IPS-11a (cell line): ENCODE results near the gene DCLK1.

Source experiments
- H3K4me3 ChIP-seq: one replicate; pipeline ENCODE4 v1.5.1; 2013; ENCODE audit warnings: low read depth, low read length, control low read depth

Gene DCLK1

GRCh38 chr13:35909837-35910540 lies 221.2 kb downstream of the DCLK1 start:
- H3K4me3 ChIP-seq = no peak overlapping the region

- no peak overlapping the region for H3K4me3 ChIP-seq
Observed at GRCh38 chr13:35909091-35909490, 222.1 kb downstream of the DCLK1 start.

- H3K4me3 ChIP-seq = no peak overlapping the region
Observed at GRCh38 chr13:35908226-35908625, 223.0 kb downstream of the DCLK1 start.

- H3K4me3 ChIP-seq = no peak overlapping the region
Observed at GRCh38 chr13:35906636-35907035, 224.5 kb downstream of the DCLK1 start.

- H3K4me3 ChIP-seq = no peak overlapping the region
Observed at GRCh38 chr13:35903075-35903474, 228.1 kb downstream of the DCLK1 start.

- no peak overlapping the region for H3K4me3 ChIP-seq
Observed at GRCh38 chr13:35898041-35898440, 233.1 kb downstream of the DCLK1 start.

- no peak overlapping the region for H3K4me3 ChIP-seq
Observed at GRCh38 chr13:35894636-35895035, 236.5 kb downstream of the DCLK1 start.

- no peak overlapping the region for H3K4me3 ChIP-seq
Observed at GRCh38 chr13:35892837-35893814, 238.1 kb downstream of the DCLK1 start.

GRCh38 chr13:35891507-35892441 lies 239.4 kb downstream of the DCLK1 start:
- H3K4me3 ChIP-seq = no peak overlapping the region

- H3K4me3 ChIP-seq = no peak overlapping the region
Observed at GRCh38 chr13:35889560-35889959, 241.6 kb downstream of the DCLK1 start.

GRCh38 chr13:35888981-35889380 lies 242.2 kb downstream of the DCLK1 start:
- H3K4me3 ChIP-seq = no peak overlapping the region

- H3K4me3 ChIP-seq = no peak overlapping the region
Observed at GRCh38 chr13:35888457-35888883, 242.7 kb downstream of the DCLK1 start.

GRCh38 chr13:35887115-35887666 lies 244.0 kb downstream of the DCLK1 start:
- H3K4me3 ChIP-seq = no peak overlapping the region

- no peak overlapping the region for H3K4me3 ChIP-seq
Observed at GRCh38 chr13:35886332-35887114, 244.7 kb downstream of the DCLK1 start.

GRCh38 chr13:35884211-35884760 lies 246.9 kb downstream of the DCLK1 start:
- H3K4me3 ChIP-seq = no peak overlapping the region

- H3K4me3 ChIP-seq = no peak overlapping the region
Observed at GRCh38 chr13:35882722-35883497, 248.3 kb downstream of the DCLK1 start.

GRCh38 chr13:35881360-35881759 lies 249.8 kb downstream of the DCLK1 start:
- H3K4me3 ChIP-seq = no peak overlapping the region

GRCh38 chr13:35879111-35879510 lies 252.1 kb downstream of the DCLK1 start:
- H3K4me3 ChIP-seq = no peak overlapping the region

- no peak overlapping the region for H3K4me3 ChIP-seq
Observed at GRCh38 chr13:35876601-35877000, 254.6 kb downstream of the DCLK1 start.
